ENCODE data around the gene SRBD1. TPM values are rescaled to one million over a fixed set of nuclear protein-coding genes. Genes with fewer than 3 reads are reported as not detected.

SRBD1 gene
- total and polyA plus RNA-seq, 2 of the 8 experiments (the other 6 are each of a cell fraction or from before 2014, with no cell fraction given), result 4.6 to 20.0 TPM

- H3K27ac ChIP-seq (ENCODE audit: low read depth, low read length), result peak overlapping the region; percentile 43; the same call in 1 of the 2 replicates
- peaks cover 0 to 39% of the 10 kb centered on the region in 2 experiments; a peak in 2 of 4 replicates for H3K79me2 ChIP-seq (ENCODE audit: control insufficient read depth in 1 of 2, insufficient read depth in 2 of 2, low read length in 2 of 2)
- no peak overlapping the region for H3K18ac ChIP-seq (ENCODE audit: extremely low read depth, low read length)
- H3K79me1 ChIP-seq (ENCODE audit: low read depth, low read length), result no peaks in the 10 kb centered on the region; the same call in 1 of the 2 replicates
- no peak overlapping the region for H4K91ac ChIP-seq (replicated peaks; ENCODE audit: insufficient read length, low read length)
- H2BK12ac ChIP-seq (ENCODE audit: low read depth, low read length), result no peak overlapping the region
- no peaks in the 10 kb centered on the region for H3K23me2 ChIP-seq (ENCODE audit: low read depth, low read length)
- H3K36me3 ChIP-seq (ENCODE audit: control insufficient read depth in 2 of 4, insufficient read depth in 4 of 4, low read length in 3 of 4), result no peaks in the 10 kb centered on the region; a peak in 1 of 8 replicates
- no peak overlapping the region for H2BK120ac ChIP-seq (replicated peaks; ENCODE audit: low read depth, low read length)
- H3K4me1 ChIP-seq (replicated peaks in 1 of 4; ENCODE audit: control insufficient read depth in 3 of 4, insufficient read depth in 4 of 4, low read length in 3 of 4), result peaks cover 0 to 3% (median 0%) of the 10 kb centered on the region in 4 experiments; a peak in 1 of 7 replicates
- H3K9ac ChIP-seq (replicated peaks in 1 of 4; ENCODE audit: extremely low read depth in 1 of 4, low read depth in 3 of 4, low read length in 3 of 4), result peak overlapping the region; percentile 25 to 67 (median 62)
- peak overlapping the region; percentile 48 for H2AFZ ChIP-seq (ENCODE audit: low read length)
- peak overlapping the region; percentile 36 to 74 for H3K4me2 ChIP-seq (ENCODE audit: insufficient read depth in 1 of 2, low read depth in 2 of 2, low read length in 2 of 2)
- H3K14ac ChIP-seq (ENCODE audit: insufficient read length), result no peak overlapping the region
- H2BK20ac ChIP-seq (ENCODE audit: low read length), result no peak overlapping the region
- FAIRE-seq, result no peak
- H3K4ac ChIP-seq (replicated peaks; ENCODE audit: insufficient read length, low read depth, low read length), result no peak overlapping the region
- H3K56ac ChIP-seq (replicated peaks; ENCODE audit: insufficient read length, low read depth, low read length), result peak overlapping the region; percentile 43
- H2BK5ac ChIP-seq (ENCODE audit: low read depth, low read length), result peak overlapping the region; percentile 45; the same call in 1 of the 2 replicates
- no peak overlapping the region for H2AK5ac ChIP-seq (ENCODE audit: low read depth, low read length)
- no peak overlapping the region for H4K5ac ChIP-seq (ENCODE audit: insufficient read length, low read depth, low read length)
- no peak overlapping the region for H4K8ac ChIP-seq (ENCODE audit: extremely low read depth, insufficient read depth, low read length)
- H3K23ac ChIP-seq (ENCODE audit: insufficient read length), result no peak overlapping the region
- H2BK15ac ChIP-seq (ENCODE audit: low read length), result no peak overlapping the region
- peak; percentile 29 to 57 for DNase-seq (ENCODE audit: low read depth in 1 of 2, low spot score in 2 of 2)
- H3K27me3 ChIP-seq (replicated peaks in 1 of 4; ENCODE audit: control insufficient read depth in 3 of 4, extremely low read depth in 1 of 4, insufficient read depth in 3 of 4, low read length in 3 of 4), result no peaks in the 10 kb centered on the region
- POLR2A ChIA-PET (ENCODE audit: partially characterized antibody), result interaction anchor here (0.6 to 1.2 kb wide), 4 partner anchors 16 to 597 kb away, joined by 3 to 4 read pairs (median 4); no protein-coding TSS in a partner anchor
- no peaks in the 10 kb centered on the region for H4K20me1 ChIP-seq (replicated peaks in 1 of 2; ENCODE audit: control insufficient read depth in 1 of 2, insufficient read depth in 2 of 2, low read length in 2 of 2)
- H3K4me3 ChIP-seq (ENCODE audit: extremely low read depth in 1 of 4, insufficient read depth in 2 of 4, low read depth in 3 of 4, low read length in 4 of 4), result peak overlapping the region; percentile 37 to 89 (median 76)
- no peaks in the 10 kb centered on the region for H3K9me3 ChIP-seq (ENCODE audit: insufficient read depth in 2 of 2, low read depth in 1 of 2, low read length in 1 of 2)
- 2% methylated on average over 23 of the region's 23 CpGs; no CpG with 5 or more reads in 1 of the 2 experiments for WGBS, 2 experiments (ENCODE audit: extremely low coverage in 1 of 2, insufficient coverage in 1 of 2, insufficient read length in 1 of 2, insufficient replicate concordance in 2 of 2, low coverage in 1 of 2, low lambda C conversion rate in 2 of 2, missing lambda C conversion rate in 1 of 2)
- CTCF ChIA-PET (ENCODE audit: partially characterized antibody), result interaction anchor here (0.6 kb wide), 1 partner anchor 62 kb away, joined by 4 read pairs; no protein-coding TSS in a partner anchor
- TF ChIP-seq SIX5 (IDR thresholded peaks at IDR 0.05; ENCODE audit: low read depth, low read length) (no peak), RNF2 (IDR thresholded peaks at IDR 0.05; ENCODE audit: borderline replicate concordance, low read depth, low read length, missing control alignments, poor library complexity, severe bottlenecking) (no peak), YY1 (IDR thresholded peaks at IDR 0.05; ENCODE audit: low read depth, low read length) (0 out of 2 replicates have a peak, but pooled peaks have one; percentile 27), SAP30 (IDR thresholded peaks at IDR 0.05; ENCODE audit: insufficient read depth, insufficient replicate concordance, low read length) (peak; percentile 49), TAF7 (optimal IDR thresholded peaks at IDR 0.05; ENCODE audit: borderline replicate concordance, low read depth, low read length) (peak; percentile 3), SIRT6 (IDR thresholded peaks at IDR 0.05; ENCODE audit: low read length) (no peak), CBX8 (IDR thresholded peaks at IDR 0.05; ENCODE audit: borderline replicate concordance, low read depth, low read length) (no peak), USF2 (IDR thresholded peaks at IDR 0.05; ENCODE audit: low read length) (peak; percentile 93), TBP (IDR thresholded peaks at IDR 0.05; ENCODE audit: low read depth, low read length) (0 out of 2 replicates have a peak, but pooled peaks have one; percentile 58), TAF1 (IDR thresholded peaks at IDR 0.05; ENCODE audit: low read depth, low read length) (peak; percentile 44)
Measured at GRCh38 chr2:45610281-45611019, 617 bp downstream of the SRBD1 start.

Measured in H1 (cell line).